Lung (tissue), 12 donors: ENCODE measurements around the gene TTC39C. TPM values are rescaled to one million over a fixed set of nuclear protein-coding genes. Genes with fewer than 3 reads are reported as not detected.

Source experiments
- ATAC-seq: fragments of 200-7000 bp; cut with Tn5 transposase; one replicate; pipeline ENCODE4 v1.9.1; 2020; ENCODE audit warnings: moderate number of reproducible peaks; ENCODE audit not compliant: insufficient read depth, low FRiP score
- DNase-seq, 3 donors: peaks; one replicate each; pipeline ENCODE4 v3.0.0-alpha.2; 2013 to 2017
- H3K27ac ChIP-seq, 2 donors: one replicate each; pipeline ENCODE4 v1.5.1; 2013; ENCODE audit warnings: mild to moderate bottlenecking in 2 of 2, moderate library complexity in 2 of 2, control low read depth in 1 of 2, inconsistent platforms in 1 of 2, low read depth in 1 of 2, low read length in 1 of 2
- H3K27me3 ChIP-seq, 3 donors: one replicate each; pipeline ENCODE4 v1.5.1; 2013; ENCODE audit warnings: low read length in 2 of 3; ENCODE audit not compliant: control insufficient read depth in 3 of 3, insufficient read depth in 3 of 3
- H3K36me3 ChIP-seq, 4 donors: one replicate each; pipeline ENCODE4 v1.5.1; 2013; ENCODE audit warnings: low read length in 4 of 4, mild to moderate bottlenecking in 1 of 4, moderate library complexity in 1 of 4; ENCODE audit not compliant: control insufficient read depth in 4 of 4, insufficient read depth in 4 of 4
- H3K4me1 ChIP-seq, 5 donors: one replicate each; pipeline ENCODE4 v1.5.1; 2013; ENCODE audit warnings: low read length in 5 of 5, mild to moderate bottlenecking in 2 of 5, moderate library complexity in 1 of 5; ENCODE audit not compliant: control insufficient read depth in 5 of 5, insufficient read depth in 5 of 5
- H3K4me3 ChIP-seq: one replicate; pipeline ENCODE4 v1.5.1; 2013; ENCODE audit warnings: mild to moderate bottlenecking, control low read depth, moderate library complexity
- H3K9ac ChIP-seq, 2 donors: one replicate each; pipeline ENCODE4 v1.5.1; 2013; ENCODE audit warnings: low read length in 2 of 2, control low read depth in 1 of 2; ENCODE audit not compliant: insufficient read depth in 1 of 2
- H3K9me3 ChIP-seq, 4 donors: one replicate each; pipeline ENCODE4 v1.5.1; 2013; ENCODE audit warnings: low read length in 3 of 4, mild to moderate bottlenecking in 1 of 4, moderate library complexity in 1 of 4; ENCODE audit not compliant: control insufficient read depth in 4 of 4, insufficient read depth in 3 of 4
- WGBS, 2 donors: extraction: QIAGEN DNeasy Blood & Tissue Kit; methylation state at CpG; one replicate each; pipeline ENCODE4 v1.1.7; 2013; 5-methylcytosine and 5-hydroxymethylcytosine counted together
- polyA plus RNA-seq, 2 donors: library from polyadenylated mRNA; stranded (reverse); fragments of 200-250 nt; gene quantifications; one replicate each; pipeline ENCODE4 v1.2.1, GENCODE V29; 2013
- total RNA-seq, 2 donors: library from RNA; depleted of rRNA in 1 of 2; stranded (reverse); fragments of >200 nt in 1 of 2; gene quantifications; one replicate each; pipeline ENCODE4 v1.2.1, GENCODE V29; 2014 to 2021
- TF ChIP-seq, protein P1 (sequence below): IDR thresholded peaks from 2 replicates; pipeline ENCODE4 v1.5.1; 2012; ENCODE audit warnings: mild to moderate bottlenecking; ENCODE audit errors: control extremely low read depth, extremely low read depth
- donor health status: control.
- donor health status: control.
- donor health status: Bipolar disorder and iron deficiency.
- donor health status: healthy.
- donor health status: DM: yes; HTN: yes; CAD: no.

Gene TTC39C
- total and polyA plus RNA-seq, 4 donors: 6.0 to 33.5 (median 19.3) TPM

- 54 to 80% methylated on average over 3 of the region's 3 CpGs for WGBS, 2 donors
- no peaks in the 10 kb centered on the region for H3K9me3 ChIP-seq
- no peak overlapping the region for H3K27ac ChIP-seq
- DNase-seq: peak in 2 of 3 donors; percentile 11 to 39
- no peak overlapping the region for H3K4me3 ChIP-seq
- H3K36me3 ChIP-seq: peaks cover 0 to 14% (median 10%) of the 10 kb centered on the region in 4 donors
- no peak overlapping the region for H3K9ac ChIP-seq
- TF ChIP-seq, protein P1, sequence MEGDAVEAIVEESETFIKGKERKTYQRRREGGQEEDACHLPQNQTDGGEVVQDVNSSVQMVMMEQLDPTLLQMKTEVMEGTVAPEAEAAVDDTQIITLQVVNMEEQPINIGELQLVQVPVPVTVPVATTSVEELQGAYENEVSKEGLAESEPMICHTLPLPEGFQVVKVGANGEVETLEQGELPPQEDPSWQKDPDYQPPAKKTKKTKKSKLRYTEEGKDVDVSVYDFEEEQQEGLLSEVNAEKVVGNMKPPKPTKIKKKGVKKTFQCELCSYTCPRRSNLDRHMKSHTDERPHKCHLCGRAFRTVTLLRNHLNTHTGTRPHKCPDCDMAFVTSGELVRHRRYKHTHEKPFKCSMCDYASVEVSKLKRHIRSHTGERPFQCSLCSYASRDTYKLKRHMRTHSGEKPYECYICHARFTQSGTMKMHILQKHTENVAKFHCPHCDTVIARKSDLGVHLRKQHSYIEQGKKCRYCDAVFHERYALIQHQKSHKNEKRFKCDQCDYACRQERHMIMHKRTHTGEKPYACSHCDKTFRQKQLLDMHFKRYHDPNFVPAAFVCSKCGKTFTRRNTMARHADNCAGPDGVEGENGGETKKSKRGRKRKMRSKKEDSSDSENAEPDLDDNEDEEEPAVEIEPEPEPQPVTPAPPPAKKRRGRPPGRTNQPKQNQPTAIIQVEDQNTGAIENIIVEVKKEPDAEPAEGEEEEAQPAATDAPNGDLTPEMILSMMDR: no peak
- ATAC-seq: no peak
- H3K27me3 ChIP-seq: no peaks in the 10 kb centered on the region
- peaks cover 0 to 2% (median 0%) of the 10 kb centered on the region in 5 donors for H3K4me1 ChIP-seq
Measured at GRCh38 chr18:24126155-24126961, 111.8 kb downstream of the TTC39C start.

- H3K36me3 ChIP-seq: peaks cover 0 to 18% (median 9%) of the 10 kb centered on the region in 4 donors
- no peak overlapping the region for H3K27ac ChIP-seq
- H3K27me3 ChIP-seq: no peaks in the 10 kb centered on the region
- H3K9me3 ChIP-seq: no peaks in the 10 kb centered on the region
- no peak for DNase-seq
- H3K4me1 ChIP-seq: peaks cover 0 to 2% (median 0%) of the 10 kb centered on the region in 5 donors
- no peak overlapping the region for H3K4me3 ChIP-seq
- TF ChIP-seq, protein P1: no peak
- no peak for ATAC-seq
- 82 to 87% methylated on average over 3 of the region's 3 CpGs for WGBS, 2 donors
- H3K9ac ChIP-seq: no peak overlapping the region
Measured at GRCh38 chr18:24127735-24128134, 113.2 kb downstream of the TTC39C start.

DNA sequence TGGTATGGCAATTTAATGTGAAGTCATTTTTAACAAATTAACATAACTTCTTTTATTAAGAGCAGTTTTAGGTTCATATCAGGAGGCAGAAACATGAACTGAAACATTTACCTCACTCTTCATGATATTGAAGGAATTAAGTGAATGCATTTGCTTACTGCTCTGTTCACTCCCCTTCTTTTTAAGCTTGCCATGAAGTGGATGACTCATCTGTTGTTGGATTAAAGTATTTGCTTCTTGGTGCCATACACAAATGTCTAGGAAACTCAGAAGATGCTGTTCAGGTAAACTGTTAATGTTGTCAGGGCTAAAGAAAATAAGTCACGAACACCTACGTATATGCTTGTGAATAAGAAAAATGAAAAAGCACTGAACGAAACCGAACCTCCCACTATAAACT lies 114.1 kb downstream of the TTC39C start:
- ATAC-seq: no peak
- no peaks in the 10 kb centered on the region for H3K27me3 ChIP-seq
- H3K4me1 ChIP-seq: peaks cover 0 to 2% (median 0%) of the 10 kb centered on the region in 5 donors
- H3K9me3 ChIP-seq: no peaks in the 10 kb centered on the region
- TF ChIP-seq, protein P1: no peak
- 89 to 98% methylated on average over 4 of the region's 4 CpGs for WGBS, 2 donors
- no peak for DNase-seq
- no peak overlapping the region for H3K4me3 ChIP-seq
- H3K27ac ChIP-seq: no peak overlapping the region
- H3K9ac ChIP-seq: no peak overlapping the region
- peaks cover 0 to 18% (median 9%) of the 10 kb centered on the region in 4 donors for H3K36me3 ChIP-seq
